GM19468 (cell line): ENCODE results near the gene PEX14.

Experiments used
- ATAC-seq: cut with Tn5 transposase; IDR thresholded peaks from one replicate; pipeline ENCODE4 v1.9.1; 2021; ENCODE audit warnings: mild to moderate bottlenecking, moderate library complexity, moderate number of reproducible peaks; ENCODE audit not compliant: unreplicated experiment; ENCODE audit errors: extremely low read depth

PEX14 gene

GRCh38 chr1:10583641-10584040 lies 108.9 kb downstream of the PEX14 start:
- ATAC-seq, result no peak

- no peak for ATAC-seq
These were observed 110.5 kb downstream of the PEX14 start for GRCh38 chr1:10585242-10585641.

GRCh38 chr1:10586125-10586524 lies 111.4 kb downstream of the PEX14 start:
- no peak for ATAC-seq

- no peak for ATAC-seq
These were observed 113.9 kb downstream of the PEX14 start for GRCh38 chr1:10588640-10589039.

- ATAC-seq, result no peak
These were observed 114.3 kb downstream of the PEX14 start for GRCh38 chr1:10589074-10589473.

- ATAC-seq, result no peak
These were observed 116.3 kb downstream of the PEX14 start for GRCh38 chr1:10591010-10591409.

- no peak for ATAC-seq
These were observed 117.6 kb downstream of the PEX14 start for GRCh38 chr1:10592373-10592772.

GRCh38 chr1:10593750-10594149 lies 119.0 kb downstream of the PEX14 start:
- no peak for ATAC-seq

GRCh38 chr1:10594595-10595223 lies 120.0 kb downstream of the PEX14 start:
- no peak for ATAC-seq

GRCh38 chr1:10596780-10597179 lies 122.0 kb downstream of the PEX14 start:
- no peak for ATAC-seq

GRCh38 chr1:10597492-10598388 lies 123.0 kb downstream of the PEX14 start:
- ATAC-seq, result no peak

- ATAC-seq, result no peak
These were observed 123.6 kb downstream of the PEX14 start for GRCh38 chr1:10598389-10598702.

- ATAC-seq, result no peak
These were observed 124.6 kb downstream of the PEX14 start for GRCh38 chr1:10599194-10599861.

- no peak for ATAC-seq
These were observed 126.8 kb downstream of the PEX14 start for GRCh38 chr1:10601342-10602070.

- ATAC-seq, result no peak
These were observed 128.2 kb downstream of the PEX14 start for GRCh38 chr1:10602936-10603335.

GRCh38 chr1:10604966-10605365 lies 130.2 kb downstream of the PEX14 start:
- ATAC-seq, result no peak

- no peak for ATAC-seq
These were observed 131.3 kb downstream of the PEX14 start for GRCh38 chr1:10606064-10606463.

GRCh38 chr1:10607228-10607627 lies 132.5 kb downstream of the PEX14 start:
- no peak for ATAC-seq

- no peak for ATAC-seq
These were observed 133.9 kb downstream of the PEX14 start for GRCh38 chr1:10608690-10609089.

- no peak for ATAC-seq
These were observed 136.3 kb downstream of the PEX14 start for GRCh38 chr1:10610901-10611600.
